NOMO-1 treated with dmso at 0.1 percent for 144 hours (cell line): ENCODE results near the gene IFFO2.

Experiments
- DNase-seq: peaks from one replicate; lab custom pipeline; 2025; ENCODE audit not compliant: unreplicated experiment; lab: John Stamatoyannopoulos, UW

The IFFO2 gene

GRCh38 chr1:18938008-18938706 is 18.3 kb downstream of the IFFO2 start:
- no peak for DNase-seq

GRCh38 chr1:18937539-18937938 is 18.9 kb downstream of the IFFO2 start:
- no peak for DNase-seq

DNA sequence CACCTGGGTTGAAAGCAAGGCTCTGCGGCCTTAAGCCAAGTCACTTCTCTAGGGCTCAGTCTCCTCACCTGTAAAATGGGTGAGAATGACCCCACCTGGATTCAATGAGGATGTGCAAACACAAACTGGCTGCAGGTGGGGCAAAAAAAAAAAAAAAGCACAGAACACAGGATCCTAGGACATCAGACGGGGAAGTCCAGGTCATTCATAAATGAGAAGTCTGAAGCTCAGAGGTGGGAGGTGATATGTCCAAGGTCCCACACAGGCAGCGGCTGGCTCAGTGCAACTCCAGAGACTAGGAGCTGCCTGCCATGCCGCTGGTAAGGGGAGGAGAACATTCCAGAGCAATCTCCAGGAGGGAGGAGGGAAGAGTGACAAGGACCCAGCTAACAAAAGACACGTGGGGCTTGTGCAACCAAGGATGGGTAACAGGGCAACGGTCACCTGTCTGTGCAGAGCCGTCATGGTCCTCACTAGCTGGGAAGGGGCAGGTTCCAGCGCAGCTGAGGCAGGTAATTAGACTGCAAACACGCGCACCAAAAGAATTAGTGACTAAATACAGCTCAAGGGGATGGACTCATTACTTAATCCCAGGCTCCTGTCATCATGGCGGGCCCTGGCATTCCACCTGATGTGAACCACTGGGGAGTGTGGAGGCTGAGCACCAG is 19.5 kb downstream of the IFFO2 start:
- no peak for DNase-seq

GRCh38 chr1:18936471-18936813 is 20.0 kb downstream of the IFFO2 start:
- DNase-seq: no peak

DNA sequence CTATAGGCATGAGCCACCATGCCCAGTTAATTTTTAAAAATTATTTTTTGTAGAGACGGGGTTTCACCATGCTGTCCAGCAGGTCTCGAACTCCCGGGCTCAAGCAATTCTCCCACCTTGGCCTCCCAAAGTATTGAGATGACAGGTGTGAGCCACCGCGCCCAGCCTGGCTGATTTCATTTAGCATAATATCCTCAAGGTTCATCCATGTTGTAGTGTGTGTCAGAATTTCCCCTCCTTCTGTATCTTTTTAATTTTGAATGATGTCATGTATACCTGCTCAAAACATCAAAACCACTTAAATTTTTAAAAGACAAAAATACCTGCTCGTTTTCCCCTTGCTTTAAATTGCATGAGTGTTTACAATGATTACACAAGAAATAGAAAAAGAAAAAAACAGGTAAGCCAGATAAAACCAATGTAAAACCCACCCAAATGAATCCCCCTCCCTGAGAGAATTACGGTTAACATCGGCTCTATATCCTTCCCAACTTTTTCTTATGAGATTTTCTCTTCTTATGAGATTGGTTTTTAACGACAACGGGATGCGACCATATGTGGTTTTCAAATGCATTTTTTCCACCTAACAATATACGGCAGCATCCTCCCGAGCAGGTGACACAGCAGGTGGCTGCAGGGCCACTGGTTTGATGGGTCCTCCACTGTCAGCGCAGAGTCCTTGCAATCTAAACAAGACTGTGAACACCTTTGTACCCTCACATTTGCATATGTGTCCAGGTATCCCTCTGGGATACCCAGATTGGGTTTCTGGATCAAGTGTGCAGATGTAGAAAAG is 22.1 kb downstream of the IFFO2 start:
- DNase-seq: no peak

- no peak for DNase-seq
These were observed 23.6 kb downstream of the IFFO2 start for GRCh38 chr1:18932879-18933278.

DNA sequence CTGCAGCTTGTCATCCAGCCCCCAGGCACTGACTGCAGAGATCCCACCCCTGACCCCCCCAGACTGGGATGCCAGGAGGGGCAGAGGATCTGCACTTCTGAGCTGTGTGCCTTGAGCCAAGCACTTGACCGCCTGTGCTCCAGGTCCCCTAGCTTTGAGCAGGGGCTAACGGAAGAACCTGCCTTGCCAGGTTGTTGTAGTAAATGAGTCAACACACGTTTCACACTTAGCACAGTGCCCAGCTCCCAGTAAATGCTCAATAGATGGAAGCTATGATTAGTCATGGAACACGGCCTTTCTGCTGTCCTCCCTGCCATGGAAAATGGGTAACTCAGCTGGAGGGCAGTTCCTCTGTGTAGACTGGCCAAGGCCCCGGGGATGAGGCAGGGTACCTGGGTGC is 24.1 kb downstream of the IFFO2 start:
- DNase-seq: no peak

DNA sequence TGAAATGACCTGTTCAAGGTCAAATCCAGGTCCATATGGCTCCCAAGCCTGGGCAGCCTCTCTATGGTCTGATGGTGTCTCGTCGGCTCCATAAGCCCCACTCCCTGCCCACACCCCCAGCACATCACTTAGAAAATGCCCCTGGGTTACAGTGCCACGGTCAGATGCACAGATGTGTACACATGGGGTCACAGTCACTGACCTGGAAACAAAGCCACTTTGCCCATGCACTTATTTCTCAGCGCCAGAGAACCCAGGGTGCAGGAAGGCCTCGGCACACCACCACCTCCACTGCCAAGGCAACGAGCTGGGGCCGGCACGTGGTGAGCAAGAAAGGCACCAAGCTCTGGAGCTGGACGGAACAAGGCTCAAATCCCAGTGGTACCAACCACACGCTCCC is 24.7 kb downstream of the IFFO2 start:
- DNase-seq: no peak

DNA sequence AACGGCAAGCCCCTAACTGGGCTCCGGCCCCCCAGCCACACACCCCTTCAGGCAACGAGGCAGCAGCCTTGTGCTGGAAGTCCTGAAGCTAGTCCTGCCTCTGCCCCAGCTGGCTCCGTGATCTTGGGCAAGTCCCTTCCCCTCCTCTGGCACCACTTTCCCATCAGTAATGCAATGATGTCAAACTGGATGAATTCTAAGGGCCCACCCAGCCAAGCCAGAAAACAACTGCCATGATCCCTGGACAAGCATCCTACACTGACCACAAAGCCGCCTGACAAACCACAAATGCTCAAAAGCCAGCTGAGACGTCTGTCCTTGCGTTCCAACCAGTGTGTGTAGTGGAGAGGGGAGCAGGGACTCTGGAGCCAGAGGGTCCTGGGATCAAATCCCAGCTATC is 26.8 kb downstream of the IFFO2 start:
- no peak for DNase-seq

DNA sequence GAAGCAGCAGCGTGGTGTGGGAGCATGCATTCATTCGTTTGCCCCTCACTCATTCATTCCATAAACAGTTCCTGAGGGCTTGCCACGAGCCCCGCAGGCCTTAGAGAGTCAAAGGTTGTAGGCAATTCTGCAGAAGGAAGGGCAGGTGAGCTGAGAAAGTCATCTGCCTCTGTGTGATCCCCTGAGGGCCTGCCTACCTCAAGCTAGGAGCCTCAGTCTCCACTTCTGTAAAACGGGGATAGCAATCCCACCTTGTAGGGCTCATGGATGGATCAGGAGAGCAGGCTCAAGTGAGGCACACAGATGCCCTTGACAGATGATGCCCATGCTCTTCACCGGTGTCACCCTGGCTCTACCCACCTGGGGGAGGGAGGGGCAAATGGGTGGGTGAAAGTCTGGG is 27.5 kb downstream of the IFFO2 start:
- DNase-seq: no peak

- no peak for DNase-seq
These were observed 28.1 kb downstream of the IFFO2 start for GRCh38 chr1:18928406-18928805.

DNA sequence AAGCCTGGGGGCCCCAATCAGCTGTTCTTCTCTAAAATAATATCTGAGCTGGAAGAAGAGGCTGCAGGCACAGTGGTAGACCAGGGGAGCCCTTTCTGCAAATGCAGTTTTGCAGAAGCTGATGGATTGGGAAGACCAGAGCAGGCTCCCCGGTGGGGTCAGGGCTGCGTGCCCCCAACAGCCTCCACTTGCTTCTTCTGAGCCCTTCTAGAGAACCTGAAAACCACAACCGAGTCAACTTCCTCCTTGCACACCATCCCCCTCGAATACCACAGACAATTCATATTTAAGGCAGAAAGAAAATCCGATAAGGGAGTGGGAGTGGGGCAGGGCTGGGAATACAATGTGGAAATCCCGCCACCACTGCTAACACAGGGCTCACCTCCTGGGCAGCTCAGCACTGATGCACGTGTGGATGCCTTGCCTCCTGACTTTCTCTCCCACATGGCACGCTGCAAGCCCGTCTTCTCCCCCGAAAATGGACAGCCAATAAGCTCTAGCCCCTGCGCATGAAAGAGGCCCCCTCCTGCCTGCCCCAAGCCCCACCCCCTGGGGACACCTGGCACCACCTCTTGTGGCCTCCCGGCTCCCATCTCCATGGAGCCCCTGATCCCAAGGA is 28.7 kb downstream of the IFFO2 start:
- peak; percentile 55 for DNase-seq

GRCh38 chr1:18927082-18927653 is 29.3 kb downstream of the IFFO2 start:
- no peak for DNase-seq

DNA sequence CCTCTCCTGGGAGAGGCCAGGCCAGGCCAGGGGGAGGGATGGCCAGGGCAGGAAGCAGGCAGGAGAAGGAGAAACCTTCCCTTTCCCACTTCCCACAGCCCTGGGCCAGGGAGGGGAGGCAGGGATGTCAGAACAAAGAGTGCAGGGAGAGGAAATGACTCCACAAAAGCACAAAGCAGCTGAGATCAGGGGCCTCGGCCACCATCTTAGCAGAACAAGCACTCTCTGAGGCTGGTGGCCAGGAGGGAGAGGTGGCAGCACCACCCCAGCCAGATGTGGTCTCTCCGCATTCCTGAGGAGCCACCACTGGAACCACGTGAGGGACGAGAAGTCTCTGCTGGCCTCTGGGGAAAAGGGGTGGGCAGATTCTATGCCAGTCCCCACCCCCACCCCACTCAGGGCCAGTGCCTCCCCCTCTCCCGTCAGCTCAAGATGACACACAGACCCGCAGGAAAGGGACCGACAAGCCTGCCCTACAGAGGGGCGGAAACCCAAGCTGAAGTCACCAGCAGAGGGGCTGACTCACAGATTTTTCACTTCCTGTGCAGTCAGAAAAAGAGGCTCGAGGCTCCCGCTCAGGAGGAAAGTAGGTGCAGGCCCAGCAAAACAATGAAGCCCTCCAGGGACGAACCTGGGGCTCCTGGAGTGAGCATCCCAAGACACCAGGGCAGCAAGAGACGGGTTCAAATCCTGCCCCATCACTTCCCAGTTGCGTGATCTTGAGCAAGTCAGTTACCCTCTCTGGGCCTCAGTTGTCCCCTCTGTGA is 30.0 kb downstream of the IFFO2 start:
- DNase-seq: peak; percentile 83

GRCh38 chr1:18925279-18925678 is 31.2 kb downstream of the IFFO2 start:
- DNase-seq: no peak

- no peak for DNase-seq
These were observed 32.2 kb downstream of the IFFO2 start for GRCh38 chr1:18924221-18924691.

DNA sequence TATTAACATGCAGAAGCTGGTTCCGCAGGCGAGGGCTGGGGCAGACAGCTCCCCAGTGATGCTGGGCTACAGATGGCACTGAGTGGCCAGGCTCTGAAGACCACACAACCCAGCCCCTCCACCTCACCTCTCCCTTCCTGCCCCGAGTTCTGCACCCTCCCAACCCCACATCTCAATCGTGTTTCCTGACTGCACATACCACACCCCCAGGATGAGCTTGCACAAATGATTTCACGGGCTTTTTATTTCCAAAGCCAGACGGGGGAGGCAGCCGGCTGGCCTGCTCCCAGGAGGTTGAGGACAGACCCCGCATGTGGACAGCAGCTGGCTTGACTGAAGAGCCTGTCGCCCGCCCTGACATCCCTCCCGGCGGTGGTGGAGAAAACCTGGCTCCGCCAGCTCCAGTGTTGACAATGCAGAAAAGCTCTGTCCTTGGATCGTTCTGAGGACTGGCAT is 32.7 kb downstream of the IFFO2 start:
- no peak for DNase-seq

DNA sequence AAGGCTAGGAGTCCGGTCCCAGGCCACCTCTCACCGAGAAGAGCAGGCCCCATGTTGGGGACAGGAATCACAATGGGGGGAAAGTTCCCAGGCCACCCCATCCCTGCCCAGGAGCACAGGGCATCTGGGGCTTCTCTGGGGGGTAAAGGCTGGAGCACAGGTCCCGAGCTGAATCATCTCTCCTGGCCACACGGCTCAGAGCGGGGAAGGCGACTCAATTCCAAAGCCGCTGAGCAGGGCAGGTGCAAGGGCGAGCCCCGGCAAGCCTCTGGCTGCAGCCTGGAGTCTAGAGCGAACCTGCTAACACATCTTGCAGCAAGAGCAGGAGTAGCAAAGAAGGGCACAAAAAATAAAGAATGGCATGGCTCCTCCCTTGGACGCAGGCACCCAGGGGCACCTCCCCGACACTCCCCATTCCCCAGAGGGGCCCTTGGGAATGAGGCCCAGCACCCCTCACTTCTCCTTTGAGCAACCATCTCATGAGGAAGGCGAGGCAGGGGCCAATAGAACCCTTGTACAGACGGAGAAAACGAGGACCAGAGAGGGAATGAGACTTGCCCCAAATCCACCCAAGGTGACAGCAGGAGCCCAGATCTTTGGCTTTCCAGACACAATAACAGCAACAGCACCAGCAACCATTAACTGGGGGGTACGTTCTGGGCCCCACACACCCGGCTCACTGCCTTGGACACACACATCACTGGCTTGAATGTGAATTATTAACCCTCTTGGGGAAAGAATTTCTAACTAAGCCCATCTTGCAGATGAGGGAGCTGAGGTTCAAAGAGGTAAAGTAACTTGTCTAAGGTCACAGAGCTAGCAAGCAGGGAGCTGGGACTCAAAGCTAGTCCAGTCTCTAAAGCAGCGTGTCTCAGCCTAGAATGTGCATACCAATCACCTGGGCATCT is 33.4 kb downstream of the IFFO2 start:
- no peak for DNase-seq

- DNase-seq: no peak
These were observed 34.2 kb downstream of the IFFO2 start for GRCh38 chr1:18922319-18922726.
